Fibroblast of mammary gland (primary cell): Measurements from ENCODE around the gene PPP1R7.

Experiments
- DNase-seq: peaks from one replicate; pipeline ENCODE4 v3.0.0-alpha.2; 2010; ENCODE audit warnings: low read depth
- H3K4me3 ChIP-seq: 2 replicates; pipeline ENCODE4 v1.5.1; 2011; ENCODE audit warnings: low read depth, mild to moderate bottlenecking, low read length, moderate library complexity; ENCODE audit not compliant: control insufficient read depth
- CTCF ChIP-seq: conservative IDR thresholded peaks from 2 replicates; pipeline ENCODE4 v1.5.1; 2011; ENCODE audit warnings: low read depth, low read length, inconsistent platforms; ENCODE audit not compliant: control insufficient read depth, insufficient read depth

Gene PPP1R7

GRCh38 chr2:241189093-241189855 is 39.0 kb downstream of the PPP1R7 start:
- no peak for DNase-seq
- no peak for TF ChIP-seq CTCF
- H3K4me3 ChIP-seq: no peak overlapping the region

- no peak for DNase-seq
- no peak overlapping the region for H3K4me3 ChIP-seq
- TF ChIP-seq CTCF: no peak
Observed at GRCh38 chr2:241189856-241190201, 39.6 kb downstream of the PPP1R7 start.

GRCh38 chr2:241190291-241190981 is 40.2 kb downstream of the PPP1R7 start:
- no peak for DNase-seq
- TF ChIP-seq CTCF: no peak
- H3K4me3 ChIP-seq: no peak overlapping the region

- no peak for TF ChIP-seq CTCF
- DNase-seq: no peak
- H3K4me3 ChIP-seq: no peak overlapping the region
Observed at GRCh38 chr2:241191081-241191480, 40.8 kb downstream of the PPP1R7 start.

- no peak overlapping the region for H3K4me3 ChIP-seq
- no peak for TF ChIP-seq CTCF
- no peak for DNase-seq
Observed at GRCh38 chr2:241193271-241193670, 43.0 kb downstream of the PPP1R7 start.

- no peak for DNase-seq
- TF ChIP-seq CTCF: no peak
- no peak overlapping the region for H3K4me3 ChIP-seq
Observed at GRCh38 chr2:241194811-241195210, 44.5 kb downstream of the PPP1R7 start.
